Vagina (tissue), 2 donors: ENCODE data around the gene TEAD4. TPM values are rescaled to one million over a fixed set of nuclear protein-coding genes. Genes with fewer than 3 reads are reported as not detected.
"Not testable (repeated sequence)": the region's sequence is repeated elsewhere in the genome, so short reads cannot be mapped to it uniquely, and the experiment has no call there.

ENCODE experiments used
- DNase-seq, 2 donors: peaks; one replicate each; pipeline ENCODE4 v3.0.0-alpha.2; 2017; ENCODE audit errors: extremely low spot score in 2 of 2
- H3K27ac ChIP-seq: fragments of 200-600 bp; sonication (generic); one replicate; pipeline ENCODE4 v1.5.1; 2019
- H3K27me3 ChIP-seq: fragments of 200-600 bp; sonication (generic); one replicate; pipeline ENCODE4 v1.5.1; 2019
- H3K36me3 ChIP-seq, 2 donors: fragments of 200-600 bp; sonication (generic); one replicate each; pipeline ENCODE4 v1.5.1; 2017 to 2019
- H3K4me1 ChIP-seq: fragments of 200-600 bp; sonication (generic); one replicate; pipeline ENCODE4 v1.5.1; 2019
- H3K4me3 ChIP-seq, 2 donors: fragments of 200-600 bp; sonication (generic); 1 replicate in 1 of 2; 2 replicates in 1 of 2; pipeline ENCODE4 v1.5.1; 2016 to 2019
- H3K9me3 ChIP-seq: fragments of 200-600 bp; sonication (generic); one replicate; pipeline ENCODE4 v1.5.1; 2019
- CTCF ChIP-seq, 3 experiments: fragments of 450-650 bp in 2 of 3; fragments of 200-600 bp in 1 of 3; sonication (generic) in 1 of 3; IDR thresholded peaks; one replicate each; pipeline ENCODE4 v1.5.1; 2017 to 2019; ENCODE audit warnings: antibody characterized with exemption in 3 of 3, mild to moderate bottlenecking in 2 of 3, moderate library complexity in 2 of 3
- POLR2A ChIP-seq, 2 donors: fragments of 450-650 bp; IDR thresholded peaks; one replicate each; pipeline ENCODE4 v1.6.1; 2017; ENCODE audit warnings: antibody characterized with exemption in 2 of 2, mild to moderate bottlenecking in 2 of 2, moderate library complexity in 2 of 2
- POLR2AphosphoS5 ChIP-seq, 2 donors: sonication (generic); formaldehyde crosslinking; IDR thresholded peaks; one replicate each; pipeline ENCODE4 v1.9.0; 2017; ENCODE audit warnings: antibody characterized with exemption in 2 of 2, mild to moderate bottlenecking in 2 of 2, low read depth in 1 of 2; ENCODE audit not compliant: insufficient read depth in 1 of 2
- intact Hi-C: fragments of 100-400 bp; cut with DNase I; formaldehyde crosslinking; loops from one replicate; pipeline ENCODE4 v1.15.1; 2023
- total RNA-seq: library from RNA; depleted of rRNA; stranded (reverse); fragments of >200 nt; gene quantifications from one replicate; pipeline ENCODE4 v1.2.3, GENCODE V29; 2016

The TEAD4 gene
- total RNA-seq, 1 donor from 2014 or later, result 18.7 TPM

GRCh38 chr12:3065300-3065699, 106.1 kb downstream of the TEAD4 start:
- Histone ChIP-seq H3K9me3 (no peaks in the 10 kb centered on the region), H3K4me3 (no peak overlapping the region), H3K27me3 (no peaks in the 10 kb centered on the region), H3K4me1 (peaks cover 5% of the 10 kb centered on the region), H3K27ac (no peak overlapping the region), H3K36me3 (no peaks in the 10 kb centered on the region)
- TF ChIP-seq CTCF (IDR thresholded peaks at IDR 0.05) (no peak), POLR2A (IDR thresholded peaks at IDR 0.05) (no peak), POLR2AphosphoS5 (IDR thresholded peaks at IDR 0.05; ENCODE audit: insufficient read depth in 1 of 2, low read depth in 1 of 2) (no peak)
- no peak for DNase-seq
- intact Hi-C loops, result no loop called here

GRCh38 chr12:3065846-3066245, 106.6 kb downstream of the TEAD4 start:
- H3K4me3 ChIP-seq, H3K4me1 ChIP-seq, DNase-seq, H3K9me3 ChIP-seq, intact Hi-C loops, H3K27ac ChIP-seq, H3K27me3 ChIP-seq, H3K36me3 ChIP-seq: not testable (repeated sequence)

GRCh38 chr12:3069714-3070113, 110.5 kb downstream of the TEAD4 start:
- no peak overlapping the region for H3K4me3 ChIP-seq
- DNase-seq, result no peak
- TF ChIP-seq POLR2AphosphoS5 (IDR thresholded peaks at IDR 0.05; ENCODE audit: insufficient read depth in 1 of 2, low read depth in 1 of 2), result no peak
- no peak for TF ChIP-seq POLR2A (IDR thresholded peaks at IDR 0.05)
- no peak for TF ChIP-seq CTCF (IDR thresholded peaks at IDR 0.05)
- no peaks in the 10 kb centered on the region for H3K36me3 ChIP-seq
- no peaks in the 10 kb centered on the region for H3K9me3 ChIP-seq
- peaks cover 8% of the 10 kb centered on the region for H3K4me1 ChIP-seq
- H3K27ac ChIP-seq, result no peak overlapping the region
- intact Hi-C loops, result loop anchor here (10.0 kb wide), 2 partner anchors 65 to 135 kb away; no protein-coding TSS in a partner anchor
- no peaks in the 10 kb centered on the region for H3K27me3 ChIP-seq

GRCh38 chr12:3071107-3071506, 111.9 kb downstream of the TEAD4 start:
- Histone ChIP-seq H3K4me1 (peaks cover 13% of the 10 kb centered on the region), H3K27ac (no peak overlapping the region), H3K27me3 (no peaks in the 10 kb centered on the region), H3K9me3 (no peaks in the 10 kb centered on the region), H3K4me3 (no peak overlapping the region), H3K36me3 (no peaks in the 10 kb centered on the region)
- DNase-seq, result no peak
- TF ChIP-seq POLR2AphosphoS5 (IDR thresholded peaks at IDR 0.05; ENCODE audit: insufficient read depth in 1 of 2, low read depth in 1 of 2) (no peak), POLR2A (IDR thresholded peaks at IDR 0.05) (no peak)
- intact Hi-C loops, result loop anchor here (10.0 kb wide), 2 partner anchors 64 to 134 kb away; no protein-coding TSS in a partner anchor

GRCh38 chr12:3071710-3072109, 112.5 kb downstream of the TEAD4 start:
- H3K4me3 ChIP-seq, result no peak overlapping the region
- no peak for DNase-seq
- no peak overlapping the region for H3K27ac ChIP-seq
- TF ChIP-seq POLR2AphosphoS5 (IDR thresholded peaks at IDR 0.05; ENCODE audit: insufficient read depth in 1 of 2, low read depth in 1 of 2), result no peak
- no peak for TF ChIP-seq POLR2A (IDR thresholded peaks at IDR 0.05)
- no peak for TF ChIP-seq CTCF (IDR thresholded peaks at IDR 0.05)
- intact Hi-C loops, result loop anchor here (2.0 to 10.0 kb wide), 3 partner anchors 63 to 203 kb away; no protein-coding TSS in a partner anchor
- H3K9me3 ChIP-seq, result no peaks in the 10 kb centered on the region
- H3K27me3 ChIP-seq, result no peaks in the 10 kb centered on the region
- no peaks in the 10 kb centered on the region for H3K36me3 ChIP-seq
- H3K4me1 ChIP-seq, result peaks cover 13% of the 10 kb centered on the region

- no peaks in the 10 kb centered on the region for H3K27me3 ChIP-seq
- peaks cover 19% of the 10 kb centered on the region for H3K4me1 ChIP-seq
- no peak for DNase-seq
- H3K4me3 ChIP-seq, result no peak overlapping the region
- intact Hi-C loops, result loop anchor here (2.0 to 10.0 kb wide), 3 partner anchors 61 to 201 kb away; no protein-coding TSS in a partner anchor
- H3K9me3 ChIP-seq, result no peaks in the 10 kb centered on the region
- H3K27ac ChIP-seq, result no peak overlapping the region
- no peaks in the 10 kb centered on the region for H3K36me3 ChIP-seq
- TF ChIP-seq POLR2AphosphoS5 (IDR thresholded peaks at IDR 0.05; ENCODE audit: insufficient read depth in 1 of 2, low read depth in 1 of 2) (peak in 1 of 2 donors; percentile 26), POLR2A (IDR thresholded peaks at IDR 0.05) (no peak), CTCF (IDR thresholded peaks at IDR 0.05) (peak; percentile 75 to 86 (median 85))
Measured at GRCh38 chr12:3073438-3074250, 114.4 kb downstream of the TEAD4 start.
